ENCODE results near the gene CAPN3.

- TF ChIP-seq ZSCAN16 (tag by site-specific recombination; IDR thresholded peaks at IDR 0.05) (no peak), PATZ1 (tag by site-specific recombination; IDR thresholded peaks at IDR 0.05) (no peak), ZNF707 (tag by site-specific recombination; IDR thresholded peaks at IDR 0.05) (no peak)
- TF ChIP-seq, protein P1, sequence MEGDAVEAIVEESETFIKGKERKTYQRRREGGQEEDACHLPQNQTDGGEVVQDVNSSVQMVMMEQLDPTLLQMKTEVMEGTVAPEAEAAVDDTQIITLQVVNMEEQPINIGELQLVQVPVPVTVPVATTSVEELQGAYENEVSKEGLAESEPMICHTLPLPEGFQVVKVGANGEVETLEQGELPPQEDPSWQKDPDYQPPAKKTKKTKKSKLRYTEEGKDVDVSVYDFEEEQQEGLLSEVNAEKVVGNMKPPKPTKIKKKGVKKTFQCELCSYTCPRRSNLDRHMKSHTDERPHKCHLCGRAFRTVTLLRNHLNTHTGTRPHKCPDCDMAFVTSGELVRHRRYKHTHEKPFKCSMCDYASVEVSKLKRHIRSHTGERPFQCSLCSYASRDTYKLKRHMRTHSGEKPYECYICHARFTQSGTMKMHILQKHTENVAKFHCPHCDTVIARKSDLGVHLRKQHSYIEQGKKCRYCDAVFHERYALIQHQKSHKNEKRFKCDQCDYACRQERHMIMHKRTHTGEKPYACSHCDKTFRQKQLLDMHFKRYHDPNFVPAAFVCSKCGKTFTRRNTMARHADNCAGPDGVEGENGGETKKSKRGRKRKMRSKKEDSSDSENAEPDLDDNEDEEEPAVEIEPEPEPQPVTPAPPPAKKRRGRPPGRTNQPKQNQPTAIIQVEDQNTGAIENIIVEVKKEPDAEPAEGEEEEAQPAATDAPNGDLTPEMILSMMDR (tag by site-specific recombination; IDR thresholded peaks at IDR 0.05), result no peak
Measured at GRCh38 chr15:42360535-42361112, 1.3 kb downstream of the CAPN3 start.

All from HEK293 (cell line).